ENCODE data around the gene MYH9.

Gene MYH9

DNA sequence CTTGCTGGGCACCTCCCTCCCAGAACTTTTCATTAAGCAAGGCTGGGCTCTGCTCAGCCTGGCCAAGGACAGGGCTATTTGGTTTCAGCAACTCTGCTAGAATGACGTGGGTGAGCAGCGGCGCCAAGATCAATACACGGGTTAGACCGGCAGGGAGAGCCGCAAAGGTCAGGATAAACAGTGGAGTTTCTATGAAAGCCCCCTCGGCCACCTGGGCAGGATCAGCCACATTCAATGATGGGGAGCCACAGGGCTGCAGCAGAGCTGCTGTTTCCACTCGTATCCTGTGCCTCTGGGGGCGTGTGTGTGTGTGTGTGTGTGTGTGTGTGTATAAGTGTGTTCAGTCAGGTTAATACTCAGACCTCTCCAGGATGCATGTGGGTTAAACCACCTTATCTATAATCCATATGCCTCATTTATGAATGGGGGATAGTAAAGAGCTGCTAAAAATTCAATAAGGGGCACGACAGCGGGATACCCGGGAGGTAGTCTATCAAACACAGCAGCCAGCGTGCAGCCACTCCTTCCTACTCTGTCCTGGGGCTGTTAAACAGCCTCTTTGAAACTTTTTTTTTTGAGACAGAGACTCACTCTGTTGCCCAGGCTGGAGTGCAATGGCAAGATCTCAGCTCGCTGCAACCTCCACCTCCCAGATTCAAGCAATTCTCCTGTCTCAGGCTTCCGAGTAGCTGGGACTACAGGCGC, 34.8 kb downstream of the MYH9 start:
- no peak overlapping the region for H3K4me3 ChIP-seq (ENCODE audit: low read length)
- TF ChIP-seq EZH2phosphoT487 (IDR thresholded peaks at IDR 0.05; ENCODE audit: low read length): no peak
- TF ChIP-seq, protein P1, sequence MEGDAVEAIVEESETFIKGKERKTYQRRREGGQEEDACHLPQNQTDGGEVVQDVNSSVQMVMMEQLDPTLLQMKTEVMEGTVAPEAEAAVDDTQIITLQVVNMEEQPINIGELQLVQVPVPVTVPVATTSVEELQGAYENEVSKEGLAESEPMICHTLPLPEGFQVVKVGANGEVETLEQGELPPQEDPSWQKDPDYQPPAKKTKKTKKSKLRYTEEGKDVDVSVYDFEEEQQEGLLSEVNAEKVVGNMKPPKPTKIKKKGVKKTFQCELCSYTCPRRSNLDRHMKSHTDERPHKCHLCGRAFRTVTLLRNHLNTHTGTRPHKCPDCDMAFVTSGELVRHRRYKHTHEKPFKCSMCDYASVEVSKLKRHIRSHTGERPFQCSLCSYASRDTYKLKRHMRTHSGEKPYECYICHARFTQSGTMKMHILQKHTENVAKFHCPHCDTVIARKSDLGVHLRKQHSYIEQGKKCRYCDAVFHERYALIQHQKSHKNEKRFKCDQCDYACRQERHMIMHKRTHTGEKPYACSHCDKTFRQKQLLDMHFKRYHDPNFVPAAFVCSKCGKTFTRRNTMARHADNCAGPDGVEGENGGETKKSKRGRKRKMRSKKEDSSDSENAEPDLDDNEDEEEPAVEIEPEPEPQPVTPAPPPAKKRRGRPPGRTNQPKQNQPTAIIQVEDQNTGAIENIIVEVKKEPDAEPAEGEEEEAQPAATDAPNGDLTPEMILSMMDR (IDR thresholded peaks at IDR 0.05; ENCODE audit: low read length): no peak
- peaks cover 50% of the 10 kb centered on the region for H4K20me1 ChIP-seq (ENCODE audit: insufficient read depth, low read length)
- peaks cover 3% of the 10 kb centered on the region; the same call in 1 of the 2 replicates for H3K36me3 ChIP-seq (replicated peaks; ENCODE audit: insufficient read depth, low read length)
- no peaks in the 10 kb centered on the region for H3K27me3 ChIP-seq (replicated peaks; ENCODE audit: insufficient read depth, low read length)
- no peaks in the 10 kb centered on the region for H3K9me3 ChIP-seq (replicated peaks; ENCODE audit: insufficient read depth, low read length)
- H3K9me2 ChIP-seq (replicated peaks; ENCODE audit: insufficient read depth, low read length): no peaks in the 10 kb centered on the region
- H3K27ac ChIP-seq (ENCODE audit: low read length): no peak overlapping the region
- no peak overlapping the region for H3K9ac ChIP-seq (ENCODE audit: low read length)
- H2AFZ ChIP-seq (ENCODE audit: low read length): no peak overlapping the region
- H3K4me1 ChIP-seq (ENCODE audit: low read length): peaks cover 34% of the 10 kb centered on the region
- H3F3A ChIP-seq (ENCODE audit: insufficient read depth, low read length): peaks cover 28% of the 10 kb centered on the region
- H3K4me2 ChIP-seq (ENCODE audit: low read depth, low read length): no peak overlapping the region
- DNase-seq: no peak
- peaks cover 99% of the 10 kb centered on the region for H3K79me2 ChIP-seq (ENCODE audit: low read length)

DNA sequence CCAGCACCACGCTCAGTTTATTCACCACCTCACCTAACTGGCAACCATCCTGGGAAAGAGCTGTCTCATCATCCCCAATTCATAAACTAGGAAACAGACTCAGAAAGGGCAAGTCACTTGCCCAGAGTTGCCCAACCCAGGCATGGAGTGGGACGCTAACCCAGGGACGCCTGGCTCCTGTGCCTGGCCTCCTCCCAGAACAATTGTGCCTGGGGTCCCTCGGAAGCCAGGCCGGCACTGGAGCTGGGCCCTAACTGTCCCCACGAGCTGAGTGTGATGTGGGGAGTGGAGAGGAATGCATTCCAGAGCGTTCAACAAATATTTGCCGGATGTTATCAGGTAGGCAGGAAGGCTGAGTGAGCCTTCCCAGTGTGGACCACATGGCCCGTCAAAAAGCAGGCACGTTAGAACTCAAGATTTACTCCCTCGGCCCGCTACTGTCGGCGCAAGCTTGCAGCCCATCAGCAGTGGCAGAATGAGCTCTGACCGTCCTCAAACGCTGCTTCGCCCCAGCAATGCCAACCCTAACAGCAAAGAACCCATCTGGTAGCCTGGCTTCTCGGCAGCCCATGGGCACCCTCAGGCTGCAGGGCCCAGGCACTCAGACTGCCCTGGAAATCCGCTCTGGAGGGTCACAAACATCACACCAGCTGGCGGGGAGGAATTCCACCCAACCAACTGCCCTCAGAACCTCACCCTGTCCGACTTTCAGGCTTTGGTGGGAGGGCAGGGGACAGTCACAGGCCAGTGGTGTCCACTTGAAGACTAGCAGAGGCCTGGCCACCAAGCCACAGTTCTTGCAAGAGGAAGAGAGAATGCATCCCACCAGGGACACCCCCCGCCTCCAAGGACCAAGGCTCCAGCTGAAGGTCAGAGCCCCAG, 35.6 kb downstream of the MYH9 start:
- no peak overlapping the region for H3K9ac ChIP-seq (ENCODE audit: low read length)
- peaks cover 24% of the 10 kb centered on the region for H3F3A ChIP-seq (ENCODE audit: insufficient read depth, low read length)
- H2AFZ ChIP-seq (ENCODE audit: low read length): no peak overlapping the region
- no peaks in the 10 kb centered on the region for H3K9me2 ChIP-seq (replicated peaks; ENCODE audit: insufficient read depth, low read length)
- H3K36me3 ChIP-seq (replicated peaks; ENCODE audit: insufficient read depth, low read length): peaks cover 6% of the 10 kb centered on the region
- peaks cover 52% of the 10 kb centered on the region for H4K20me1 ChIP-seq (ENCODE audit: insufficient read depth, low read length)
- no peaks in the 10 kb centered on the region for H3K27me3 ChIP-seq (replicated peaks; ENCODE audit: insufficient read depth, low read length)
- H3K79me2 ChIP-seq (ENCODE audit: low read length): peaks cover 97% of the 10 kb centered on the region
- H3K4me3 ChIP-seq (ENCODE audit: low read length): no peak overlapping the region
- H3K4me2 ChIP-seq (ENCODE audit: low read depth, low read length): no peak overlapping the region
- no peaks in the 10 kb centered on the region for H3K9me3 ChIP-seq (replicated peaks; ENCODE audit: insufficient read depth, low read length)
- peaks cover 27% of the 10 kb centered on the region for H3K4me1 ChIP-seq (ENCODE audit: low read length)
- TF ChIP-seq, protein P1 (IDR thresholded peaks at IDR 0.05; ENCODE audit: low read length): no peak
- TF ChIP-seq EZH2 (optimal IDR thresholded peaks at IDR 0.05; ENCODE audit: low read depth, low read length) (no peak), EZH2phosphoT487 (IDR thresholded peaks at IDR 0.05; ENCODE audit: low read length) (no peak)
- no peak overlapping the region for H3K27ac ChIP-seq (ENCODE audit: low read length)
- DNase-seq: no peak

DNA sequence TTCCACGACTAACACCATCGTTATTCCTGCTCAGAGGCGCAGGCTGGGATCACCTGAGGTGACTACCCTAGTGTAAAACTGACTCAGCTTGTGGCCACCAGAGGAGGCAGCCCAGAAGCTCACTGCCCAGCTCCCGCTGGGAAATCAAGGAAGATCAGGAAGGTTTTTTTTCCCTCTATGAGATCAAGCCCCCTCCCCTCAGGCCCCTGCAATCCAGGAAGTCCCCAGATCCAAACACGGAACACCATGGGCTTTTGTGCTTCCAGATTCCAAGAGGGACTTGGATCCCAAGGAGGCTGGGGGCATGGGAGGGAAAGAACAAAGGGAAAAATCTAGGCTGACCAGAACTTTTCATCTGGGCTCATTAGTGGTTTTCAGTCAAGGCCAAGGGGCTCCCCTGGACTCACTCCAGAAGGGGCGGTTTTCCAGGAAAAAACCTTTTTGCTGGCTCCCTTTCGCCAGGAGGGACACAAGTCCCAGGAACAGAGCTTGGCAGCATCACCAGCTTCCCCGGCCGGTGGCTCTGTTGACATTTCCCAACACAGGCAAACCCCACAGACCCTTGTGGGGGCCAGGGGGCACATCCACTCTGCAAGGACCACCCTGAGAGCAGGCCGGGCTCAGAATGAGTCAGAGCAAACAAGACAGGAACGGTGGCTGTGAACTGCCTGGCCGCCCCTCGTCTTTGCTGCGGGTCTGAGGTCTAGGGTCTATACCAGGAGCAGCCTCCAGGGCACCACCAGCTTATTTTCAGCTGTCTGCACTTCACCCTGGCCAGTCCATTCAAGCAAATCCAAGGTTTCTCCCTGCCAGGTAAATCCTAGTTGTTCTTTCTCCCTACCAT, 36.8 kb downstream of the MYH9 start:
- no peaks in the 10 kb centered on the region for H3K9me3 ChIP-seq (replicated peaks; ENCODE audit: insufficient read depth, low read length)
- H3K9me2 ChIP-seq (replicated peaks; ENCODE audit: insufficient read depth, low read length): no peaks in the 10 kb centered on the region
- H4K20me1 ChIP-seq (ENCODE audit: insufficient read depth, low read length): peaks cover 58% of the 10 kb centered on the region
- no peak overlapping the region for H2AFZ ChIP-seq (ENCODE audit: low read length)
- H3K4me1 ChIP-seq (ENCODE audit: low read length): peaks cover 17% of the 10 kb centered on the region
- TF ChIP-seq EZH2 (optimal IDR thresholded peaks at IDR 0.05; ENCODE audit: low read depth, low read length) (no peak), EZH2phosphoT487 (IDR thresholded peaks at IDR 0.05; ENCODE audit: low read length) (no peak)
- TF ChIP-seq, protein P1 (IDR thresholded peaks at IDR 0.05; ENCODE audit: low read length): no peak
- H3K4me3 ChIP-seq (ENCODE audit: low read length): no peak overlapping the region
- peaks cover 6% of the 10 kb centered on the region for H3K36me3 ChIP-seq (replicated peaks; ENCODE audit: insufficient read depth, low read length)
- DNase-seq: no peak
- H3F3A ChIP-seq (ENCODE audit: insufficient read depth, low read length): peaks cover 20% of the 10 kb centered on the region
- H3K4me2 ChIP-seq (ENCODE audit: low read depth, low read length): no peak overlapping the region
- no peak overlapping the region for H3K9ac ChIP-seq (ENCODE audit: low read length)
- H3K27me3 ChIP-seq (replicated peaks; ENCODE audit: insufficient read depth, low read length): no peaks in the 10 kb centered on the region
- no peak overlapping the region for H3K27ac ChIP-seq (ENCODE audit: low read length)
- peaks cover 97% of the 10 kb centered on the region for H3K79me2 ChIP-seq (ENCODE audit: low read length)
